HG03280 (cell line): ENCODE results near the gene GRWD1.

ENCODE experiments used
- ATAC-seq: cut with Tn5 transposase; IDR thresholded peaks from one replicate; pipeline ENCODE4 v1.9.1; 2021; ENCODE audit warnings: mild to moderate bottlenecking, moderate library complexity; ENCODE audit not compliant: unreplicated experiment

Gene GRWD1

GRCh38 chr19:48421548-48421947 lies 24.2 kb upstream of the GRWD1 start:
- ATAC-seq, result no peak

GRCh38 chr19:48424694-48425219 lies 21.0 kb upstream of the GRWD1 start:
- no peak for ATAC-seq

DNA sequence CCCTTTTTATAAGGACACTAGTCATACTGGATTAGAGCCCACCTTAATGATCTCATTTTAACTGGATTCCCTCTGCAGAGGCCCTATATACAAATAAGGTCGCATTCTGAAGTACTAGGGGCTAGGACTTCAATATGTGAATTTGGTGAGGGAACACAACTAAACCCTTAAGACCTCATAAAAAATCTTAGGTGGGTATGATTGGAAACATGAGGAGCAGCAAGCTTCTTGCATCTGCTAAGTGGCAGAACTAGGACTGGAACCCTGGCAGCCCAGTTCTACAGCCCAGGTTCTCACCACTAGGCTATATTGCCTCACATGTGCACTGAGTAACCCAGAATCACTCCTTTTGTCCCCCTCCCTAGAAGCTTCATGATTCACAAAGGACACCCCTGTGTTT lies 17.1 kb upstream of the GRWD1 start:
- no peak for ATAC-seq

- no peak for ATAC-seq
Measured at GRCh38 chr19:48433337-48433736, 12.4 kb upstream of the GRWD1 start.

DNA sequence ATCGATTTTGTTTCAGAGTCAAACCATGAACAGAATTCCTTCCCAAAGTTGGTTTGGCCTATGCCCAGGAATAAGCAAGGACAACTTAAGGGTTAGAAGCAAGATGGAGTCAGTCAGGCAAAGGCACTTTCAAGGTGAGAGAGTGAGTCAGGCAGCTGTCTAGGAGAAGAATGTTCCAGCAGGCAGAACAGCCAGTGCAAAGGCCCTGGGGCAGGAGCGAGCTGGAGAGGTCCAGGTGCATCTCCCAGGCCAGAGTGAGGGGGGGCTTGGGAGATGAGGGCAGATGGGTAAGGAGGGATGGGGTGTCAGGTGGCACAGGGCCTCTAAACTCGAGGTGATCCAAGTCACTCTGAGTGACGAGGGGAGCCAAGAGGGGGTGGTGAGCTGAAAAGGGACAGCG lies 9.2 kb upstream of the GRWD1 start:
- ATAC-seq, result no peak

- ATAC-seq, result no peak
Measured at GRCh38 chr19:48441360-48442050, 4.3 kb upstream of the GRWD1 start.

- ATAC-seq, result no peak
Measured at GRCh38 chr19:48442116-48443035, 3.4 kb upstream of the GRWD1 start.

GRCh38 chr19:48443256-48443655 lies 2.5 kb upstream of the GRWD1 start:
- ATAC-seq, result no peak

- no peak for ATAC-seq
Measured at GRCh38 chr19:48443731-48444128, 2.1 kb upstream of the GRWD1 start.

DNA sequence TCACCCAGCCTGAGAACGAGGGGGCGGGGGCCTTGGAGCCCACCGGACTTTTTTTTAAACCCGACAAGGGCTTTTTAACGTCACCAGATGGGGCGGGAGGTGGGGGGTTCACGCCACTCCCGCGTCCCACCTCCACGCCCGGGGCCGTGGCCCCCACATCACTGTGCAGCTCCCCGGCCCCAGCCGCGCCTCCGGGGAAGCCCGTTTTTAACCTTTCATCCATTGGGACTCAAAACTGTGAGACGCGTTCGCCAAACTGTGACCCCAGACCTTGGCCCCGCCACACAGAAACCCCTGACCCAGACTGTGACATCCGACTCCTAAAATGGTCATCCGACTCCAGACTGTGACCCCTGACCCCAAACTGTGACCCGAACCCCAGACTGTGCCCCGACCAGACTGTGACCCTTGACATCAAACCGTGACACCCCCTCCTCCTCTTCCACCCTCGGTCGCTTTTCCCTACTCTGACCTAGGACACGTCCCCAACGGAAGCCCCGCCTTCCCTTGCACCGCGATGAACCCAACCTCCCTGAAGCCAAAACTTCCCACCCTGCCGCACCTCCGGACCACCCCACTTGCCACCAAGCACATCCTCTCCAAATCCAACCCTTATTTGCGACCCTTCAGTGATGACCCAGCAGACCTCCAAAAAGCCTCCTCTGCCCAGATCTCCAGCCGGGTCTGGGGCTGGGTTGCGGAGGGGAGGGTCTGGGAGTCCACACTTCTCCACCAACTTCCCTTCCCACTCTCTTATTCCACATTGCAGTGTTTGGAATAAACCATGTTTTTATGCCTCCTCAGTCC lies 1.5 kb upstream of the GRWD1 start:
- no peak for ATAC-seq

GRCh38 chr19:48444936-48445200 lies 915 bp upstream of the GRWD1 start:
- no peak for ATAC-seq

DNA sequence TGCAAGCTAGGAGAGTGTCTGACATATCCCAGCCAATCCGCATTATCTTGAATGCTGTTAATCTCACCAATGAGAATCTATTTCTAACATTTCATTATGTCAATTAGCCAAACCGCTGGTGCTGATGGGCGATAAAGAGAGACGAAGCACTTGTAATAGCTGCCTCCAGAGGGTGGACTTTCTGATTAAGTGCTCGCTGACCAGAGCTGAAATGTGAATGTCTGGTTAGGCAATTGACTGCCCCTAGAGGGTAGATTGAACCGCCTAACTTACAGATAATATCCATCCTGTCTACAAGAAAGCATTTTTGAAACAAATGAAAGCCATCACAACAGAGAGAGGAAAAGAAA lies 552 bp upstream of the GRWD1 start:
- ATAC-seq, result peak; percentile 25

- no peak for ATAC-seq
Measured at GRCh38 chr19:48446579-48446978, 796 bp downstream of the GRWD1 start.

- ATAC-seq, result no peak
Measured at GRCh38 chr19:48448563-48448962, 2.8 kb downstream of the GRWD1 start.

DNA sequence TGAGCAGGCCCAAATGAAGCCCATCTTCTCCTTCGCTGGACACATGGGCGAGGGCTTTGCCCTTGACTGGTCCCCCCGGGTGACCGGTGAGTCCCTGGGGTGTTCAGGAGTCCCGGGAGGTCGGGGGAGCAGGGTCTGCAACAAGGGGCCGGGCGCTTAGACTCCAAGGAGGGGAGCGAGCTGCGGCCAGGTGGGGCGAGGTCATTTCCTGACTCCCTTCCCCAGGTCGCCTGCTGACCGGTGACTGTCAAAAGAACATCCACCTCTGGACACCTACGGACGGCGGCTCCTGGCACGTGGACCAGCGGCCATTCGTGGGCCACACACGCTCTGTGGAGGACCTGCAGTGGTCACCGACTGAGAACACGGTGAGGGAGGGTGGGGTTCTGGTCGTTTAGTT lies 4.7 kb downstream of the GRWD1 start:
- ATAC-seq, result no peak

DNA sequence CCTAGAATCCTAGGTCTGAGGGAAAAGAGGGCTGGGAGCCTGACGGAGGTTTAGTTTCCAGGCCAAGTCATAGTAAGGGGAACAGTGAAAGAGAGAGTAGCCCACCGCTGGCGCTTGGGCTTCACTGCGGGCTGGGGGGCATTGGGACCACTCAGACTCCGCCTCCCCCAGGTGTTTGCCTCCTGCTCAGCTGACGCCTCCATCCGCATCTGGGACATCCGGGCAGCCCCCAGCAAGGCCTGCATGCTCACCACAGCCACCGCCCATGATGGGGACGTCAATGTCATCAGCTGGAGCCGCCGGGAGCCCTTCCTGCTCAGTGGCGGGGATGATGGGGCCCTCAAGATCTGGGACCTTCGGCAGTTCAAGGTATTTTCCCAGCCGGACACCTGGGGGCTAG lies 5.1 kb downstream of the GRWD1 start:
- ATAC-seq, result no peak

DNA sequence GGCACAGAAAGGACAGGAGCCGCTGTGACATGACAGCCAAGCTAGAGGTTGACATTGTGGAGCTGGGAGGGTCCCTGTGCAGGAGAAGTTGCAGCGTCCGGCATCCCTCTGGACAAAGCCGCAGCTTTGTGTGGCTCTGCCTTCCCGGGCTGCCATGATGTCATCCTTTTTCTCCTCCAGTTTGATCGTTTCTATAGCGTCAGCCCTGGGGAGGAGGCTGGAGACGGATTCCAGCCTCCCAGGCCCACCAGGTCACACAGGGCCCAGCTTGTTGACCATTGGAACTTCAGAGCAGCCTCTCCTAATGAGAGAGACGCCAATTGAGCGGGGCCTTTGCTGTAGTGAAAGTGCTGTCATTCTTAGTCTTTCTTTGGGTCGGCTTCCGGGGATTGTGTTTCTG lies 5.8 kb downstream of the GRWD1 start:
- ATAC-seq, result no peak

DNA sequence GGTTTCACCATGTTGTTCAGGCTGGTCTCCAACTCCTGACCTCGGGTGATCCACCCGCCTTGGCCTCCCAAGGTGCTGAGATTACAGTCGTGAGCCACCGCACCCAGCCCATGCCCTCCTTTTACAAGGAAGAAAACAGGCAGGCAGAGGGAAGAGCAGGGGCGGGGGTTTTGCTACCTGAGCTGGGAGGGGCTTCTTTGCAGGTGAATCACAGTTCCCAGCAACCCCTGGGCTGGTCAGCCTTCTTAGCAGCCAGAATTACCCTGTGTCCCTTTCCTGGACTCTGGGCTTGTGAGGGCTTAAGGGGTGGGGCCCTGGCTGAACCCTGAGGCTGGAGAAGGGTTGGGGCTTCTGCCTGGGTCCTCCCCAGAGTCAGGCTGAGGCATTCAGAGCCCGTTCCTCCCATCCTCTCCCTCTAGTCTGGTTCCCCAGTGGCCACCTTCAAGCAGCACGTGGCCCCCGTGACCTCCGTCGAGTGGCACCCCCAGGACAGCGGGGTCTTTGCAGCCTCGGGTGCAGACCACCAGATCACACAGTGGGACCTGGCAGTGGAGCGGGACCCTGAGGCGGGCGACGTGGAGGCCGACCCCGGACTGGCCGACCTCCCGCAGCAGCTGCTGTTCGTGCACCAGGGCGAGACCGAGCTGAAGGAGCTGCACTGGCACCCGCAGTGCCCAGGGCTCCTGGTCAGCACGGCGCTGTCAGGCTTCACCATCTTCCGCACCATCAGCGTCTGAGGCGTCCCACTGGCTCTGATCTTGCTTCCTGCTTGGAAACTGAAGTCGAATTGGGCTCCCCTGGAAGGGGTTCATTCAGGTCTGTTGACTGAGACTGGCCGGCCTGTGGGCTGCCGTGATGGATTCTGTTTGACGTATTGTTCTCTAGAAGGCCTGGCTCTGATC lies 6.8 kb downstream of the GRWD1 start:
- ATAC-seq, result no peak

GRCh38 chr19:48454150-48454730 lies 8.5 kb downstream of the GRWD1 start:
- no peak for ATAC-seq
